HG03066 (cell line): Measurements from ENCODE around the gene FGF19.

ENCODE experiments used
- ATAC-seq: cut with Tn5 transposase; IDR thresholded peaks from one replicate; pipeline ENCODE4 v1.9.1; 2021; ENCODE audit warnings: low read depth; ENCODE audit not compliant: unreplicated experiment

The FGF19 gene

DNA sequence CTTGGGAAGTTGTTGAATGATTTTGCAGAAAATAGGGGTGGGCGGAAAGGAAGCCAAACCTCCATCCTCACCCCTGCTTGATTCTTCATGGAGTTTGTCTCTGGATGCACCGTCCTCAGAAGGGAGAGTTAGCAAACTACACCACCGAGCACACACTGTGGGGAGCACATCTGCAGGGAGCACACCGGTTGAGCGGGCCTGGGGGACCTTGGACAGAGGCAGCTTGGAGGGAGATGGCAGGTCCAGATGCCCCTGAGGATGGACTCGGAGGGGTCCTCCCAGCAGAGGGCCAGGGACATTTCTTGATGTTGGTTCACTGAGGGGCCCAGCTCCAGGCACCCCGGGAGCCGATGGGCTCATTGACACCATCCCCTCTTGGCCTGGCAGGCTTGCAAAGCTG, 15.1 kb upstream of the FGF19 start:
- ATAC-seq, result no peak

DNA sequence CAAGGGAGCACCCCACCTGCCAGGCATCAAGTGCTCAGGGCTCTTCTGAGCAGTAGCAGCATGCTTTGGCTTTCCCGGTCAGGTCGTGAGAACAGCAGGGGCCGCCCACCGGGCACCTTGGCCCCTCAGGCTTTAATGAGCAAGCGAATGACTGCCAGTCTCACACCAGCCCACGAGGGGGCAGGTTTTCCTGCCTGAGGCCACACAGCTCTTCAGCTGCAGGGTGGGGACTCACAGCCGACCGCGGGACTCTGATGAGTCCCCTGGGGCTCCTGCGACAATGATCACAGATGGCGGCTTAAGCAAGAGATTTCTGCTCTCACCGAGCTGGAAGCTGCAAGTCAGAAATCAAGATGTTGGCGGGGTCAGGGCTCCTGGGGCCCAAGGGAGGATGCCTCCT, 14.3 kb upstream of the FGF19 start:
- ATAC-seq, result no peak

DNA sequence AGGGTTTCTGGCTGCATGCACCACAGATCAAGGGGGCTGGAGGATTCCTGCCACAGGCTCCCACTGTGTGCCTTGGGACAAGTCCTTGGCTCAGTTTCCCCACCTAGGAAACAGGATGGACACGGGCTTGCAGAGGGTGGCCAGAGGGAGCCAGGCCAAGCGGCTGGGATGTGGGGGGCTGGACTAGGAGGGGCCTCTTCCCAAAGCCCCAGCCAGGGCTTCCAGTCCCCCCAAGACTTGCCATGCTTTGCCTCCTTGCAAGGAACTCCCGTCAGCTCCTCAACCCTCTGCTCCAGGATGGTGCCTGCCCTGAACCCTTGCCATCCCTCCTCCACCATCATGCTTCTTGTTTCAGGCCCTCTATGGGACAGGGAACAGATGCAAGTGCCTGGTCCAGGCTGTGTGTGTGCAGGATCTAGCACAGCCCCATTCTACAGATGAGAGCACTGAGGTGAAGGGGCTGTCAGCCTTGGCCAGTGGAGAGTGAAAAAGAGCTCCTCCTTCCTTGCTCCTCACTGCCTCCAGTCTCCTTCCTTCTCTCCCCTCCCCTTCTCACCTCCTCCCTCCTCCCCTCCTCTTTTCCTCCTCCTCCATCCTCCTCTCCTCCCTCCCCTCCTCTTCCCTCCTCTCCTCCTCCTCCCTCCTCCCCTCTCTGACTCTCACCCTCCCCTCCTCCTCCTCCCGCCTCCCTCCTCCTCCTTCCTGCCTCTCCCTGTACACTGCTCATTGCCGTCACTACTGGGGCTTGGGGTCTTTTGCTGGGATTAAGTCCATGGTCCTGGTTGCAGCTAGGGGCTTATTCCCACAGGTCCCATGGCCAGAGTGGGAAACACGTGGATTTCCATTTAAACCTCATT, 13.3 kb upstream of the FGF19 start:
- ATAC-seq, result no peak

GRCh38 chr11:69716099-69716498, 12.3 kb upstream of the FGF19 start:
- ATAC-seq, result no peak

- ATAC-seq, result no peak
These were observed 11.6 kb upstream of the FGF19 start for GRCh38 chr11:69715446-69715845.

- ATAC-seq, result no peak
These were observed 8.3 kb upstream of the FGF19 start for GRCh38 chr11:69711822-69712801.

GRCh38 chr11:69708736-69709401, 5.0 kb upstream of the FGF19 start:
- ATAC-seq, result no peak

- ATAC-seq, result no peak
These were observed 3.4 kb upstream of the FGF19 start for GRCh38 chr11:69707176-69707575.

DNA sequence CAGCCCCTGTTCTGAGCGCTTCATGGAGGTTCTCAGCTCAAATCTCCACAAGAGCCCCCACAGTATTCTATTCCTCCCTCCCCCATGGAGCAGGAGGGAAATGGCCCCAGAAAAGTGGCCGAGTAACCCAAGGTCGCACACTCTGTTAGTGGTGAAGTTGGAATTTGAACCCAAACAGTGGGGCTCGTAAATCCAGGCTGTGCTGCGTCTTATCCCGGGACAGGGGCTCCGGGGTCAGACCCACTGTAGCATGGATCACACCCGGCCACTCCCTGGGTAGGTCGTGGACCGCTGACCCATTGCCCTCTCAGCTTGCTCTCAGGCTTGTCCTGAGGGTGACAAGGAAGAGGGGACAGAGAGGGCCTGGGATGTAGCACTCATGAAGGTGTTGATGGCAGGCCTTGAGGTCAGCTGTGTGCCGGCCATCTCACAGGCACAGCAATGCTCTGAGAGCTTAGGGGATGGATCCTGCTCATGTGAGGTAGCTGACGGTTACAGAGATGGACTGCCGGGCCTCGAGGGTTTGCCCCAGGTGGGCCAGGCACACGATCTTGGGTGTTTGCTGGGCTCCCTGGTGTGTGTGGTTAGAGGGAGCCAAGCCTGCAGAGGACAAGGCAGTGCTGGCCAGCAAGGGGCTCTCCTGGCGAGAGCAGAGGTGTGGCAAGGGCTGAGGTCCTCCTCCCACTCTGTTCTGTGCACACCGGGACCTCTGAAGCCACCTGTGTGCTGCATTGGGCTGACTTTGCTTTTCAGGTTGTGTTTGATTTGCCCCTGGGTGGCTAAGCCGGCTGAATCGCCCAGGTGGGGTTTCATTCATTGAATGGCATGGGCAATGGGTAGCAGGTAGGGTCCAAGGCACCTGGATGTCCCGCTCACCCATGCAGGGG, 2.3 kb upstream of the FGF19 start:
- no peak for ATAC-seq

DNA sequence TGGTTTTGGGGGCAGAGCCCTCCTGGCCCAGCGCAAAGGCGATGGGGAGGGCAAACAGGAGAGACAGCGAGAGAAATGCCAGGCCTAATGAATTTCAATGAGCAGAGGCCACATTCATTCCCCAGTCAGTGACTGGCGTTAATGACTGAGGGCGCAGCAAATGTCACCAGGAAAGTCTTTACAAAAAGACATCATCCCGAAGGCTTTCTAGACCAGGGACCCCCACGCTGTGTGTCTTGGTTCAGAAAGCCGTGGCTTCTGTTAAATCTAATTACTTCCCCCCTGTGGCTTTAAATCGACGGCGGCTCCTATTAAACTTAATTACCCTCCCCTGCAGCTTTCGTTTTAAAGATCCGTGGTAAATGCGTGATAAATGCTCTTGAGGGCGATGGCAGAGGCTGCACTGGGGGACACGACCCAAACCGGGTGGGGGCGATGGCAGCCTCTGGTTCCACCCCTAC, 1.6 kb upstream of the FGF19 start:
- no peak for ATAC-seq

GRCh38 chr11:69704508-69705253, 859 bp upstream of the FGF19 start:
- no peak for ATAC-seq

- ATAC-seq, result no peak
These were observed 412 bp downstream of the FGF19 start for GRCh38 chr11:69703453-69703767.

DNA sequence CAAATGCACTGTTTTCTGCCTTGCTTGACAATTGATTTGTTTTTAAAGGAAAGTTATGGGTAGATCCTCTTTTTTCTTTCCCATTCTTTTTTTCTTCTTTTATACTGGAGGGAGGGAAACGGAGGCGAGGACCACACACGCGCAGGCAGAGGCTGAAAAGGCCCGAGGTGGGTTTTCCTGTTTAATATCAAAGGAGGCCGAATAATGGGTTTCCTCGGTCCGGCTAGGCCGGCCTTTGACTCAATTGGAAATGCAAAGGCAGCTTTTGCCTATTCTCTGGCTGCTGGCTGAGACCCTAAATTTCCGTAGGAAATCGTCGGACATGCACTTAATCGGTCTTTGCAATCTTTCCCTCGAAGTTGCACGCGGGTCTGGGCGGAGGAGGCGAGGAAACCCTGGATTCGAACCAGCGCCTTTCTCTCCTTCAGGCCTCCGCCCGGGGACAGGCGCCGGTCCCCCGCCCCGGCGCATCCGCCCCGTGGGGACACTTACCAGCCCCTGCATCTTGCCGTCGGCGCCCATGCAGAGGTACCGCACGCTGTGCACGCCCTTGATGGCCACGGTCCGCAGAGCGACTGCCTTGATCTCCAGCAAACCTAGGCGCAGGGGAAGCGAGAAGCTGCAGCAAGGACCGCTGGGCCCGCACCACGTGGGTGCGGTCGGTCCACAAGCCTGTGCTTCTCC, 911 bp downstream of the FGF19 start:
- ATAC-seq, result no peak

- ATAC-seq, result no peak
These were observed 1.6 kb downstream of the FGF19 start for GRCh38 chr11:69702239-69702691.

DNA sequence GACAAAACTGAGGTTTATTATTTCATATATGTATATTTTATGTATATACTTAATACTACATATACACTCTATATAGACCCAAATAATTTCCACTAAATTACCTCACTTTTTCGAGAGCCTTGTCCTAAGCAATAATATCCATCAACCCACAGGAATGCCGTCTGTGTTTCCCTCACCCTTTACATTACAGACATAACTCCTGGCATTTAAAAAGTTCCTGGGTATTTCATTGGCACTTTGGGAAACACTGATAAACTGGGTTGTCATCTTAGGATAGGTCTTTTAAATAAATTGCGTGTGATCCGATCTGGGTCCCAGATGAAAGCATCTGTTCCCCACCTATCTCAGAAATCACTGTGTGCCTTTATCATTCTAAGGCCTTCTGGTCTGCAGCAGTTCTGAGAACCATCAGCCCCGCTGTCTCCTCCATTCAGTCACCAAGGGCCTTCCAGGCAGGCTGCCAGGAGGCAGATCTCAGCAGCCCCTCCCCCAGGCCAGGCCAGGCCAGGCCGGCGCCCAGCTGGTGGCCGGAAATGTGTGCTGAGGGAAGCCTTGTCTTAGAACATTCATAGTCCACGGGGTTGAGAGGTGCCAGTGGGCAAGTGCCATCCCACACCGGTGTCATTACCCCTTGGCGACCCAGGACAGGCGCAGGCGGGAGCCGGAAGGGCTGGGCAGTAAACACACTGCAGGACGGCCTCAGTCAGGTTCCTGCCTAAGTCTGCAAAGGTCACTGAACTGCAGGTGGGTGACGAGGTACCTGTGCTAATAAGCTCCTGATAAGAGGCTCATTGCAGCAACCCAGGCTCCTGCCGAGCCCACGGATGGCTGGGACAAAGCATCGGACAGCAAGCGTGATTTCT, 3.3 kb downstream of the FGF19 start:
- ATAC-seq, result no peak

GRCh38 chr11:69699213-69699612, 4.6 kb downstream of the FGF19 start:
- ATAC-seq, result no peak

- no peak for ATAC-seq
These were observed 5.5 kb downstream of the FGF19 start for GRCh38 chr11:69698362-69698761.

- ATAC-seq, result no peak
These were observed 6.0 kb downstream of the FGF19 start for GRCh38 chr11:69697861-69698260.
